Measurements from ENCODE around the gene HOXA5. TPM values are rescaled to one million over a fixed set of nuclear protein-coding genes. Genes with fewer than 3 reads are reported as not detected.
A peak's percentile ranks its signal among the peaks of the same experiment; 100 is the strongest.

HOXA5 gene
- total RNA-seq, 1 donor from 2014 or later, result 16.0 TPM

GRCh38 chr7:27099453-27100370, 43.8 kb downstream of the HOXA5 start:
- peaks cover 17% of the 10 kb centered on the region for H3K27me3 ChIP-seq
- ATAC-seq (no peak), DNase-seq (no peak)
- H3K4me1 ChIP-seq, result peaks cover 8% of the 10 kb centered on the region
- H3K27ac ChIP-seq, result peak overlapping the region; percentile 91
- peak overlapping the region; percentile 91 for H3K4me3 ChIP-seq
- H3K9me3 ChIP-seq, result no peaks in the 10 kb centered on the region
- intact Hi-C loops (cut with DNase I), result loop anchor here (5.0 to 10.0 kb wide), 2 partner anchors 43 to 245 kb away; partner anchors contain the start of gene HOXA5
- TF ChIP-seq CTCF (IDR thresholded peaks at IDR 0.05), result no peak
- no peaks in the 10 kb centered on the region for H3K36me3 ChIP-seq

GRCh38 chr7:27098578-27099451, 44.7 kb downstream of the HOXA5 start:
- peaks cover 8% of the 10 kb centered on the region for H3K4me1 ChIP-seq
- no peaks in the 10 kb centered on the region for H3K36me3 ChIP-seq
- peaks cover 16% of the 10 kb centered on the region for H3K27me3 ChIP-seq
- H3K27ac ChIP-seq, result peak overlapping the region; percentile 91
- no peak for TF ChIP-seq CTCF (IDR thresholded peaks at IDR 0.05)
- no peak for ATAC-seq
- peak overlapping the region; percentile 91 for H3K4me3 ChIP-seq
- intact Hi-C loops (cut with DNase I), result loop anchor here (5.0 kb wide), 1 partner anchor 43 kb away; the partner anchor contains the start of gene HOXA5
- no peaks in the 10 kb centered on the region for H3K9me3 ChIP-seq
- no peak for DNase-seq

GRCh38 chr7:27097686-27098577, 45.5 kb downstream of the HOXA5 start:
- H3K9me3 ChIP-seq, result no peaks in the 10 kb centered on the region
- no peak for ATAC-seq
- H3K4me3 ChIP-seq, result peak overlapping the region; percentile 91
- intact Hi-C loops (cut with DNase I), result loop anchor here (5.0 kb wide), 1 partner anchor 44 kb away; the partner anchor contains the start of gene HOXA5
- peaks cover 7% of the 10 kb centered on the region for H3K27me3 ChIP-seq
- no peaks in the 10 kb centered on the region for H3K36me3 ChIP-seq
- peak overlapping the region; percentile 91 for H3K27ac ChIP-seq
- H3K4me1 ChIP-seq, result peaks cover 8% of the 10 kb centered on the region
- no peak for DNase-seq
- no peak for TF ChIP-seq CTCF (IDR thresholded peaks at IDR 0.05)

- H3K36me3 ChIP-seq, result no peaks in the 10 kb centered on the region
- TF ChIP-seq CTCF (IDR thresholded peaks at IDR 0.05), result no peak
- H3K27ac ChIP-seq, result peak overlapping the region; percentile 91
- peaks cover 8% of the 10 kb centered on the region for H3K4me1 ChIP-seq
- intact Hi-C loops (cut with DNase I), result loop anchor here (5.0 kb wide), 1 partner anchor 45 kb away; the partner anchor contains the start of gene HOXA5
- no peaks in the 10 kb centered on the region for H3K9me3 ChIP-seq
- ATAC-seq (peak; percentile 82), DNase-seq (peak; percentile 83)
- H3K27me3 ChIP-seq, result peaks cover 6% of the 10 kb centered on the region
- peak overlapping the region; percentile 91 for H3K4me3 ChIP-seq
Measured at GRCh38 chr7:27096768-27097514, 46.5 kb downstream of the HOXA5 start.
